Ecto neural progenitor cell (in vitro differentiated cells): Measurements from ENCODE around the gene HDAC3.

Source experiments
- DNase-seq: peaks from one replicate; pipeline ENCODE4 v3.0.0-alpha.2; 2018; ENCODE audit warnings: low spot score

HDAC3 gene

GRCh38 chr5:141636413-141637122 is at the start of gene HDAC3, which contains the start of gene RELL2:
HDAC3 (minus strand) TSS chr5:141636849; CDS start chr5:141636790, 59 bp downstream.
RELL2 (plus strand) TSS chr5:141636997; CDS start chr5:141638226, 1,229 bp downstream.
- DNase-seq, result peak; percentile 97

- DNase-seq, result no peak
Measured at GRCh38 chr5:141685591-141685990, 48.9 kb upstream of the HDAC3 start.

GRCh38 chr5:141683596-141684141 is 47.0 kb upstream of the HDAC3 start:
- no peak for DNase-seq

- peak; percentile 80 for DNase-seq
Measured at GRCh38 chr5:141681695-141682641, 45.3 kb upstream of the HDAC3 start, which contains the start of gene ARAP3. ARAP3 (minus strand) TSS chr5:141682230; CDS start chr5:141680486, 1,744 bp downstream.

- DNase-seq, result no peak
Measured at GRCh38 chr5:141681295-141681694, 44.6 kb upstream of the HDAC3 start.

- DNase-seq, result peak; percentile 80
Measured at GRCh38 chr5:141680751-141681201, 44.1 kb upstream of the HDAC3 start.

GRCh38 chr5:141680178-141680577 is 43.5 kb upstream of the HDAC3 start:
- DNase-seq, result no peak

GRCh38 chr5:141677415-141677814 is 40.8 kb upstream of the HDAC3 start:
- DNase-seq, result no peak

- DNase-seq, result no peak
Measured at GRCh38 chr5:141675672-141676071, 39.0 kb upstream of the HDAC3 start.

GRCh38 chr5:141674747-141675146 is 38.1 kb upstream of the HDAC3 start:
- DNase-seq, result no peak

- no peak for DNase-seq
Measured at GRCh38 chr5:141672841-141673813, 36.5 kb upstream of the HDAC3 start.

GRCh38 chr5:141672071-141672840 is 35.6 kb upstream of the HDAC3 start:
- no peak for DNase-seq

GRCh38 chr5:141669520-141669919 is 32.9 kb upstream of the HDAC3 start:
- no peak for DNase-seq

GRCh38 chr5:141668601-141669265 is 32.1 kb upstream of the HDAC3 start:
- DNase-seq, result no peak

- no peak for DNase-seq
Measured at GRCh38 chr5:141665995-141666940, 29.6 kb upstream of the HDAC3 start.

GRCh38 chr5:141664733-141665461 is 28.2 kb upstream of the HDAC3 start:
- DNase-seq, result peak; percentile 86

- DNase-seq, result no peak
Measured at GRCh38 chr5:141663506-141663905, 26.9 kb upstream of the HDAC3 start.

- DNase-seq, result no peak
Measured at GRCh38 chr5:141662028-141662427, 25.4 kb upstream of the HDAC3 start.
